PC-3 (cell line): Measurements from ENCODE around the gene BRINP2. TPM values are rescaled to one million over a fixed set of nuclear protein-coding genes. Genes with fewer than 3 reads are reported as not detected.

ENCODE experiments used
- ATAC-seq: fragments of 200-7000 bp; cut with Tn5 transposase; 2 replicates; pipeline ENCODE4 v1.9.1; 2020; ENCODE audit warnings: mild to moderate bottlenecking, moderate library complexity
- BruUV-seq: library from RNA; stranded (reverse); fragments of 400-500 nt; replicated peaks from 2 replicates; lab custom pipeline; 2021; lab: Mats Ljungman, UMichigan
- CTCF ChIA-PET: fragments of 300-600 bp; sonication (Branson Sonifier 250); formaldehyde crosslinking; loops from one replicate; lab custom pipeline; 2022; ENCODE audit warnings: antibody characterized with exemption; lab: Charles Lee
- POLR2A ChIA-PET: fragments of 300-600 bp; sonication (Branson Sonifier 250); formaldehyde crosslinking; loops from one replicate; lab custom pipeline; 2022; ENCODE audit warnings: antibody characterized with exemption; ENCODE audit not compliant: unreplicated experiment; lab: Charles Lee
- DNase-seq: peaks from one replicate; pipeline ENCODE4 v3.0.0-alpha.2; 2015
- H2AFZ ChIP-seq: fragments of 300-600 bp; sonication (generic); 2 replicates; pipeline ENCODE4 v1.6.0; 2016; ENCODE audit warnings: antibody characterized with exemption, low read length
- H3F3A ChIP-seq: fragments of 300-600 bp; sonication (generic); one replicate; pipeline ENCODE4 v1.6.0; 2017; ENCODE audit warnings: antibody characterized with exemption, low read length, control low read depth, mild to moderate bottlenecking; ENCODE audit not compliant: unreplicated experiment
- H3K27ac ChIP-seq: fragments of 300-600 bp; sonication (generic); 2 replicates; pipeline ENCODE4 v1.5.1; 2016; ENCODE audit warnings: mild to moderate bottlenecking, low read length
- H3K27me3 ChIP-seq: fragments of 300-600 bp; sonication (generic); 2 replicates; pipeline ENCODE4 v1.6.1; 2016; ENCODE audit warnings: low read length, mixed read lengths
- H3K36me3 ChIP-seq: fragments of 300-600 bp; sonication (generic); 2 replicates; pipeline ENCODE4 v1.6.1; 2016; ENCODE audit warnings: low read depth, mixed run types, low read length, mixed read lengths
- H3K4me1 ChIP-seq: fragments of 300-600 bp; sonication (generic); 2 replicates; pipeline ENCODE4 v1.5.1; 2016; ENCODE audit warnings: low read length; ENCODE audit not compliant: insufficient read depth
- H3K4me2 ChIP-seq: fragments of 300-600 bp; sonication (generic); 2 replicates; pipeline ENCODE4 v1.6.0; 2016; ENCODE audit warnings: low read length
- H3K4me3 ChIP-seq: fragments of 300-600 bp; sonication (generic); 2 replicates; pipeline ENCODE4 v1.5.1; 2016; ENCODE audit warnings: mild to moderate bottlenecking, low read length, mixed read lengths
- H3K79me2 ChIP-seq: fragments of 300-600 bp; sonication (generic); 2 replicates; pipeline ENCODE4 v1.6.1; 2017; ENCODE audit warnings: low read length, mixed read lengths
- H3K9ac ChIP-seq: fragments of 300-600 bp; sonication (generic); 2 replicates; pipeline ENCODE4 v1.6.0; 2016; ENCODE audit warnings: mild to moderate bottlenecking, low read length
- H3K9me2 ChIP-seq: fragments of 300-600 bp; sonication (generic); replicated peaks from 2 replicates; pipeline ENCODE4 v1.6.1; 2016; ENCODE audit warnings: mixed run types, low read length, mixed read lengths
- H3K9me3 ChIP-seq: fragments of 300-600 bp; sonication (generic); 2 replicates; pipeline ENCODE4 v1.6.1; 2016; ENCODE audit warnings: low read length, mixed read lengths
- H4K20me1 ChIP-seq: fragments of 300-600 bp; sonication (generic); 2 replicates; pipeline ENCODE4 v1.6.1; 2016; ENCODE audit warnings: low read length, mixed read lengths
- EZH2 ChIP-seq: fragments of 300-600 bp; sonication (generic); IDR thresholded peaks from one replicate; pipeline ENCODE4 v1.6.1; 2017; ENCODE audit warnings: antibody characterized with exemption, mild to moderate bottlenecking, low read length; ENCODE audit not compliant: unreplicated experiment
- EZH2phosphoT487 ChIP-seq: fragments of 300-600 bp; sonication (generic); IDR thresholded peaks from 2 replicates; pipeline ENCODE4 v1.6.1; 2018; ENCODE audit warnings: mild to moderate bottlenecking, antibody characterized with exemption, low read length, borderline replicate concordance
- intact Hi-C: fragments of 100-400 bp; cut with micrococcal nuclease; formaldehyde crosslinking; loops from 2 replicates; pipeline ENCODE4 v1.9.0; 2023
- total RNA-seq: library from RNA; depleted of rRNA; stranded (reverse); fragments of >200 nt; gene quantifications from 2 replicates; pipeline ENCODE4 v1.2.3, GENCODE V29; 2014
- TF ChIP-seq, protein P1 (sequence below): fragments of 300-600 bp; sonication (generic); conservative IDR thresholded peaks from 2 replicates; pipeline ENCODE4 v1.5.1; 2017; ENCODE audit warnings: antibody characterized with exemption, low read depth, mild to moderate bottlenecking, low read length

Gene BRINP2
- total RNA-seq, 1 experiment from 2014 or later = 2.6 TPM

DNA sequence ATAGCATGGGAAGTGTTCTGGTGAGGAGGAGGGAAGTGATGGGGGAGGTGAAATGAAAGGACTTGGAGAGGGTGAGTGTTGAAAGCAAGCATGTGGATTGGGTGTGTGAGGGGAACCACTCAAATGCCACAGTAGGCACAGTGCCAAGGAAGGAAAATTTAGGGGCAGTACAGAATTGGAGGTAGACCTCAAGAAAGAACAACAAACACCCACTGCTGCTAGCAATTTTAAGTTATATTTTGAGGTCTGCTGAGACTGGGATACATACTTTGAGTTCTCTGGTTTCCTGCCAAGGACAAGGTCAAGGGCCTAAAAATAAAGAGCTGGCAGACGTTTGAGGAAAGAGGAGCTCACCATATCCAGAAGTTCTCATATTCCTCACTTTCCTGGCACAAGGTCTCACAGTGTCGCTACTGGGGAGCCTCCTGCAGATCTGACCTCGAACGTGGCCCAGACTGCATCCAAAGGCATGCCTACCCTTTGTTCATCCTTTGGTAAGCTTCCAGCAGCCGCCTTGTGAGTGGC lies 104.0 kb downstream of the BRINP2 start:
- ChIA-PET CTCF (interaction anchor here (0.7 kb wide), 1 partner anchor 20 kb away, joined by 4 read pairs; no protein-coding TSS in a partner anchor), POLR2A (interaction anchor here (0.6 kb wide), 2 partner anchors 16 to 111 kb away, joined by 3 to 10 read pairs; no protein-coding TSS in a partner anchor)
- Histone ChIP-seq H3K27ac (peak overlapping the region; percentile 73), H3K4me3 (no peak overlapping the region), H3K9ac (peak overlapping the region; percentile 21; the same call in 1 of the 2 replicates), H3K9me2 (no peaks in the 10 kb centered on the region), H3K9me3 (no peaks in the 10 kb centered on the region), H3K36me3 (no peaks in the 10 kb centered on the region), H3F3A (no peaks in the 10 kb centered on the region), H3K79me2 (no peaks in the 10 kb centered on the region), H2AFZ (no peak overlapping the region), H4K20me1 (no peaks in the 10 kb centered on the region), H3K4me2 (peak overlapping the region; percentile 43), H3K4me1 (peaks cover 55% of the 10 kb centered on the region), H3K27me3 (no peaks in the 10 kb centered on the region)
- no TSS peak for BruUV-seq
- ATAC-seq (peak; percentile 37), DNase-seq (peak; percentile 74)
- TF ChIP-seq EZH2phosphoT487 (no peak), EZH2 (no peak)
- TF ChIP-seq, protein P1, sequence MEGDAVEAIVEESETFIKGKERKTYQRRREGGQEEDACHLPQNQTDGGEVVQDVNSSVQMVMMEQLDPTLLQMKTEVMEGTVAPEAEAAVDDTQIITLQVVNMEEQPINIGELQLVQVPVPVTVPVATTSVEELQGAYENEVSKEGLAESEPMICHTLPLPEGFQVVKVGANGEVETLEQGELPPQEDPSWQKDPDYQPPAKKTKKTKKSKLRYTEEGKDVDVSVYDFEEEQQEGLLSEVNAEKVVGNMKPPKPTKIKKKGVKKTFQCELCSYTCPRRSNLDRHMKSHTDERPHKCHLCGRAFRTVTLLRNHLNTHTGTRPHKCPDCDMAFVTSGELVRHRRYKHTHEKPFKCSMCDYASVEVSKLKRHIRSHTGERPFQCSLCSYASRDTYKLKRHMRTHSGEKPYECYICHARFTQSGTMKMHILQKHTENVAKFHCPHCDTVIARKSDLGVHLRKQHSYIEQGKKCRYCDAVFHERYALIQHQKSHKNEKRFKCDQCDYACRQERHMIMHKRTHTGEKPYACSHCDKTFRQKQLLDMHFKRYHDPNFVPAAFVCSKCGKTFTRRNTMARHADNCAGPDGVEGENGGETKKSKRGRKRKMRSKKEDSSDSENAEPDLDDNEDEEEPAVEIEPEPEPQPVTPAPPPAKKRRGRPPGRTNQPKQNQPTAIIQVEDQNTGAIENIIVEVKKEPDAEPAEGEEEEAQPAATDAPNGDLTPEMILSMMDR = no peak
- intact Hi-C loops = loop anchor here (5.0 kb wide), 1 partner anchor 43 kb away; no protein-coding TSS in a partner anchor

DNA sequence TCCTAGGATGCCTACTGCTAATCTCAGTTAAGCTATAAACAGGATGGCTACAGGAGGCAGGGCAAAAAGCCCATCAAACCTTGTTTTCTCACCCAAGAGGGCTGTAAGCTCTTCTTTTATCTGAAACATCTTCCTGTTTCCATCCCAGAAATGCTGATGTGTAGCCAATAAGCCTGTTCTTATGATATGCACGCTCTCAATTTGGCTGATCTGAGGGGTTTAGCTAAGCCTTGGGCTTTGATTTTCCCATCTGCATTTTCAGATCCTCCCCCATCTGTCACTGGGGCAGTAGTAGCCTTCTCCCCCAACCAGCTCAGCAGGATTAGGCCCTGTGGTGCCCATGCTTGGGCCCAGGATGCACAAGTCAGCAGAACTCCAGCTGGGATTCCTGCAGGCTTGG lies 105.0 kb downstream of the BRINP2 start:
- no peak overlapping the region for H3K4me3 ChIP-seq
- intact Hi-C loops = no loop called here
- ChIA-PET CTCF (interaction anchor here (0.6 kb wide), 1 partner anchor 65 kb away, joined by 4 read pairs; no protein-coding TSS in a partner anchor), POLR2A (no interaction called here)
- no peaks in the 10 kb centered on the region for H4K20me1 ChIP-seq
- TF ChIP-seq, protein P1 = no peak
- TF ChIP-seq EZH2phosphoT487 (no peak), EZH2 (no peak)
- H3K27me3 ChIP-seq = no peaks in the 10 kb centered on the region
- no peaks in the 10 kb centered on the region for H3K36me3 ChIP-seq
- H3K9me2 ChIP-seq = no peaks in the 10 kb centered on the region
- H3K4me1 ChIP-seq = peaks cover 45% of the 10 kb centered on the region
- H3K27ac ChIP-seq = no peak overlapping the region
- BruUV-seq = no TSS peak
- no peaks in the 10 kb centered on the region for H3K79me2 ChIP-seq
- H3F3A ChIP-seq = no peaks in the 10 kb centered on the region
- DNase-seq (no peak), ATAC-seq (no peak)
- no peak overlapping the region for H2AFZ ChIP-seq
- no peaks in the 10 kb centered on the region for H3K9me3 ChIP-seq
- no peak overlapping the region for H3K4me2 ChIP-seq
- H3K9ac ChIP-seq = no peak overlapping the region
